ENCODE results near the gene ANKRD26.

GRCh38 chr10:27030060-27030459 lies 70.2 kb downstream of the ANKRD26 start:
- TF ChIP-seq, protein P1, sequence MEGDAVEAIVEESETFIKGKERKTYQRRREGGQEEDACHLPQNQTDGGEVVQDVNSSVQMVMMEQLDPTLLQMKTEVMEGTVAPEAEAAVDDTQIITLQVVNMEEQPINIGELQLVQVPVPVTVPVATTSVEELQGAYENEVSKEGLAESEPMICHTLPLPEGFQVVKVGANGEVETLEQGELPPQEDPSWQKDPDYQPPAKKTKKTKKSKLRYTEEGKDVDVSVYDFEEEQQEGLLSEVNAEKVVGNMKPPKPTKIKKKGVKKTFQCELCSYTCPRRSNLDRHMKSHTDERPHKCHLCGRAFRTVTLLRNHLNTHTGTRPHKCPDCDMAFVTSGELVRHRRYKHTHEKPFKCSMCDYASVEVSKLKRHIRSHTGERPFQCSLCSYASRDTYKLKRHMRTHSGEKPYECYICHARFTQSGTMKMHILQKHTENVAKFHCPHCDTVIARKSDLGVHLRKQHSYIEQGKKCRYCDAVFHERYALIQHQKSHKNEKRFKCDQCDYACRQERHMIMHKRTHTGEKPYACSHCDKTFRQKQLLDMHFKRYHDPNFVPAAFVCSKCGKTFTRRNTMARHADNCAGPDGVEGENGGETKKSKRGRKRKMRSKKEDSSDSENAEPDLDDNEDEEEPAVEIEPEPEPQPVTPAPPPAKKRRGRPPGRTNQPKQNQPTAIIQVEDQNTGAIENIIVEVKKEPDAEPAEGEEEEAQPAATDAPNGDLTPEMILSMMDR (conservative IDR thresholded peaks at IDR 0.05; ENCODE audit: low read depth, low read length): no peak
- TF ChIP-seq EZH2phosphoT487 (IDR thresholded peaks at IDR 0.05; ENCODE audit: borderline replicate concordance, low read length) (no peak), EZH2 (IDR thresholded peaks at IDR 0.05; ENCODE audit: low read length, unreplicated experiment) (no peak)

Measured in PC-3 (cell line).